NB4 (cell line): Measurements from ENCODE around the gene CORIN.
A peak's percentile ranks its signal among the peaks of the same experiment; 100 is the strongest.

Experiments
- DNase-seq: peaks from one replicate; pipeline ENCODE4 v3.0.0; 2010; ENCODE audit warnings: low read depth
- H3K4me3 ChIP-seq: one replicate; pipeline ENCODE4 v1.5.1; 2011; ENCODE audit warnings: mild to moderate bottlenecking, low read depth, low read length, moderate library complexity
- MYC ChIP-seq: IDR thresholded peaks from 2 replicates; pipeline ENCODE4 v1.6.1; 2011; ENCODE audit warnings: low read depth, low read length
- POLR2A ChIP-seq: IDR thresholded peaks from 2 replicates; pipeline ENCODE4 v1.6.1; 2011; ENCODE audit warnings: mild to moderate bottlenecking; ENCODE audit not compliant: insufficient read length; ENCODE audit errors: extremely low read depth
- TF ChIP-seq, protein P1 (sequence below): IDR thresholded peaks from 2 replicates; pipeline ENCODE4 v1.6.1; 2011; ENCODE audit warnings: low read depth, low read length
- TF ChIP-seq, protein P2 (sequence below): IDR thresholded peaks from one replicate; pipeline ENCODE4 v1.5.1; 2012; ENCODE audit warnings: low read depth, low read length

CORIN gene

DNA sequence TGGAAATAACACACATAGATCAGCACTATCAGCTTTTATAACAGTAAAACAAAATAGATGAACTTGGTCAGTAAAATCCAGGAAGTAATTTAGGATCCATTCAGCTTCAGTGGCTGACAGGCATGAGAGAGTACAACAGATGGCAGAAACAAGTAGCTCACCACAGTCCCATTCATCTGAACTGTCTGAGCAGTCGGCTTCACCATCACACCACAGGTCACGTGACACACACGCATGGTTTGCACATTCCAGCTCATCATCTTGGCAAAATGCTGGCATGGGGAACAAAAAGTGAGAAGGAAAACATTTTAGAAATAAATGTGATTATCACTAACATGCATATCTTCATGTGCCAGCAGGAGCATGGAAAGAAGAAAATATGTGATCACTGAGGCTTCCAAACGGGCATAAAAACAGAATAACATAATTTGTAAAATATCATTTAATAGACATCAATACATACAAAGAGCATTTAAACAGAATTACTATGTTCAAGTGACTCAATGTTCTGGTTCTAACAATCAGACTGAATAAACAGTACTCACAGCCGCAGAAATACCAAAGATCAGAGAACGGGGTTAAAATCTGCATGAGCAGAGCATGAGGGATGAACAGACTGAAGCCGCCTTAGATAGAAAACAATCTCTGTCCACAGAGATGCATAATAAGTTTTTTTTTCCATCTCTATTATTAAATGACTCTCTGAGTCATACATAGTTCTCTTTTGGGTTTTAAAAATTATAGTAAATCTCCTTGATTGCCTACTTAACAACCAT, 194.7 kb downstream of the CORIN start:
- no peak overlapping the region for H3K4me3 ChIP-seq
- no peak for TF ChIP-seq POLR2A
- TF ChIP-seq, protein P1, sequence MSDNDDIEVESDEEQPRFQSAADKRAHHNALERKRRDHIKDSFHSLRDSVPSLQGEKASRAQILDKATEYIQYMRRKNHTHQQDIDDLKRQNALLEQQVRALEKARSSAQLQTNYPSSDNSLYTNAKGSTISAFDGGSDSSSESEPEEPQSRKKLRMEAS = no peak
- TF ChIP-seq MYC = no peak
- TF ChIP-seq, protein P2, sequence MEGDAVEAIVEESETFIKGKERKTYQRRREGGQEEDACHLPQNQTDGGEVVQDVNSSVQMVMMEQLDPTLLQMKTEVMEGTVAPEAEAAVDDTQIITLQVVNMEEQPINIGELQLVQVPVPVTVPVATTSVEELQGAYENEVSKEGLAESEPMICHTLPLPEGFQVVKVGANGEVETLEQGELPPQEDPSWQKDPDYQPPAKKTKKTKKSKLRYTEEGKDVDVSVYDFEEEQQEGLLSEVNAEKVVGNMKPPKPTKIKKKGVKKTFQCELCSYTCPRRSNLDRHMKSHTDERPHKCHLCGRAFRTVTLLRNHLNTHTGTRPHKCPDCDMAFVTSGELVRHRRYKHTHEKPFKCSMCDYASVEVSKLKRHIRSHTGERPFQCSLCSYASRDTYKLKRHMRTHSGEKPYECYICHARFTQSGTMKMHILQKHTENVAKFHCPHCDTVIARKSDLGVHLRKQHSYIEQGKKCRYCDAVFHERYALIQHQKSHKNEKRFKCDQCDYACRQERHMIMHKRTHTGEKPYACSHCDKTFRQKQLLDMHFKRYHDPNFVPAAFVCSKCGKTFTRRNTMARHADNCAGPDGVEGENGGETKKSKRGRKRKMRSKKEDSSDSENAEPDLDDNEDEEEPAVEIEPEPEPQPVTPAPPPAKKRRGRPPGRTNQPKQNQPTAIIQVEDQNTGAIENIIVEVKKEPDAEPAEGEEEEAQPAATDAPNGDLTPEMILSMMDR = no peak
- DNase-seq = no peak

DNA sequence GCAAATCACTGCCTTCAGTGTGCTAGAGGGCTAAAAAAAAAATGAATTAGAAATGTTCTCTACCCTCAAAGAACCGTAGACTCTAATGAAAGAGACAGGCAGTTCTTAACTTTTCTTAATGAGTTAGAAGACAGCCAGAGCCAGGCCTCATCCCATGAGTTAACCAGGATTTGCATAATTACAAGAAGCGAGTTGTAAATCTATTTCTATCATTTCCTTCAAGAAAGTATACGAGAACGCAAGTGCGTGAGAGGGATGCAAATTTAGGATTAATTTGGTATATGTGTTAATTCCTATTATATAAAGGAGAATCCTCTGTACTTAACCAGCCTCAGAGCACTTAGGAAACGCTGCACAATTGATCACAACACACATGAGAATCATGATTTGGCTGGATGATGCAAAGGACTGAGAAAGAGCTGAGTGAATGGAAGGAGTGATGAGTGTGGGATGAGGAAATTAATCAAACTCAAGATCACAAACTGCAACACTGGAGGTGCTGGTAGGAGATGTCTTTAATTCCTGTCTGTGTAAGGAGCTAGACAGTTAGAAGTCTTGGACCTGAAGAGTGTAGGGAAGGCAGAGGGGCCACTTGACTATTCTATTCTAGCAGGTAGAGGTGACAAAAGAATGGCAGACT, 195.6 kb downstream of the CORIN start:
- H3K4me3 ChIP-seq = no peak overlapping the region
- no peak for DNase-seq
- TF ChIP-seq, protein P2 = no peak
- TF ChIP-seq POLR2A = no peak
- TF ChIP-seq, protein P1 = no peak
- TF ChIP-seq MYC = no peak

DNA sequence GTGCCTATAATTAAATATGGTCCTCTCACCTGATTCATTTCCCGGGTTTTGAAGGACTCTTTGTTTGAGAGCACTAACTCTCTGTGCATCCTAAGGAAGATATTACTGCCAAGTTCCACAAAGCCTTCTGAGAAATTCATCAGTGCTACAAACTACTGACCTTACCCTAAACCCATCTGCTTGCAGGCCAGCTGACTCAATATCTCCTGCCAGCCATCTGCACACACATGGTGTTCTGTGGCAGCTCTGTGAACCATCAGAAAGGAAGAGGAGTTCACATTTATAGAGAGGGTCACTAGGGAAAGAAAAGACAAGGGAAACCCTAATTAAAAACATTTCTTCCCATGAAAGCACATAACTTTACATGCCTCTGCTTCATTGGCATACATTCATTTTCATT, 196.1 kb downstream of the CORIN start:
- no peak overlapping the region for H3K4me3 ChIP-seq
- no peak for DNase-seq
- TF ChIP-seq, protein P1 = no peak
- TF ChIP-seq, protein P2 = no peak
- TF ChIP-seq MYC = no peak
- no peak for TF ChIP-seq POLR2A

DNA sequence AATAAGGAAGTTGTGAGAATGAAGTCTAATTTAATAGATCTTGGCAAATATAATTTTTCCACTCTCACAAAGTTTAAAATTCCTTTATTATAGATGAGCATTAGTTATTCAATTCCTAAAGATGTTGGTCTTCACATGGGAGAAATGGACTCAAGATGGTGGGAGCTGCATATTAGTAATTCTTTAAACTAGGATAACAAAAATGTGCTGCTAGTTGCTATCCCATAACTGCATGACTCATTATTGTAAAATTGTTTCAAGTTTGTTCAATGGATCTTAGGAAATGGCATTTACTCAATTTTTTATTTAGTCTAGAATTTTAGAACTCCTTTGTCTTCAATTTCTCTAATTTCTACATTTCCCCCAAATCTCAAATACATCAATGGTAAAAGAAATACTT, 197.0 kb downstream of the CORIN start:
- DNase-seq = no peak
- no peak overlapping the region for H3K4me3 ChIP-seq
- TF ChIP-seq, protein P2 = no peak
- TF ChIP-seq, protein P1 = no peak
- TF ChIP-seq POLR2A (no peak), MYC (no peak)

DNA sequence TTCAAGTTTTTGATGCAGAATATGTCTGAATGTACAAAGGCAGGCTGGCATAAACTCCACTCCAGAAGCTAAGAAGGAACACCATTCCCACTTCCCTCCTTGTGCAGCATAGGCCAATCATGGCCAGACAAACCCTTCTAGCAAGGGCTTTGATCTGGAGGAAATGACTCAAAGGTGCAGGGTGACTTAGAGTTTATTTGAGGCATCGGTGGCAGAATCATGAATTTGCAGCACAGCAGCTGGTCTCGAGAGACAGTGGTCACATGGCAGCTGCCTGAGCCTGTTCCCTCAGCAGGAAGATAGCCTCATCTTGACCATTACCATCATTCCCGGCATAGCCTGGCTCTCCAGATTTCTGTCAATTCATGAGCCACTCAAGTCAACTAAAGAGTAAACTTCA, 198.3 kb downstream of the CORIN start:
- no peak overlapping the region for H3K4me3 ChIP-seq
- peak; percentile 51 for DNase-seq

DNA sequence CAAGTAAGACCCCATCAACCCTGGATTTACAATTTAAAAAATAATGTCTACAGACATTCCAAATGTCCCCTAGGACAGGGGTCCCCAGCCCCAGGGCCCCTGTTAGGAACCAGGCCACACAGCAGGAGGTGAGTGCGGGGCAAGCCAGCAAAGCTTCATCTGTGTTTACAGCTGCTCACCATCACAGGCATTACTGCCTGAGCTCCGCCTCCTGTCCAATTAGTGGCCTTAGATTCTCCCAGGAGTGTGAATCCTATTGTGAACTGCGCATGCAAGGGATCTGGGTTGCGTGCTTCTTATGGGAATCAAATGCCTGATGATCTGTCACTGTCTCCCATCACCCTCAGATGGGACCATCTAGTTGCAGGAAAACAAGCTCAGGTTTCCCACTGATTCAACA, 206.7 kb downstream of the CORIN start:
- TF ChIP-seq, protein P1 = no peak
- DNase-seq = no peak
- H3K4me3 ChIP-seq = no peak overlapping the region

More for the DNA sequence above, 198.3 kb downstream of the CORIN start:
- TF ChIP-seq MYC = no peak
- TF ChIP-seq, protein P1 = 0 out of 2 replicates have a peak, but pooled peaks have one; percentile 9
